Panc1 (cell line): ENCODE measurements around the gene FAM50B.

Experiments used
- CTCF ChIP-seq: fragments of 450-650 bp; IDR thresholded peaks from 2 replicates; pipeline ENCODE4 v1.5.1; 2017; ENCODE audit warnings: mild to moderate bottlenecking
- POLR2AphosphoS5 ChIP-seq: IDR thresholded peaks from 2 replicates; pipeline ENCODE4 v1.6.1; 2012; ENCODE audit warnings: mild to moderate bottlenecking, low read depth, low read length, moderate library complexity
- REST ChIP-seq, 2 experiments: IDR thresholded peaks; 2 replicates each; pipeline ENCODE4 v1.6.1; 2011 to 2012; ENCODE audit warnings: low read depth in 2 of 2, control low read depth in 1 of 2, low read length in 1 of 2, mild to moderate bottlenecking in 1 of 2, moderate library complexity in 1 of 2; ENCODE audit not compliant: insufficient read depth in 1 of 2
- SIN3A ChIP-seq: IDR thresholded peaks from 2 replicates; pipeline ENCODE4 v1.6.1; 2012; ENCODE audit warnings: low read depth, mild to moderate bottlenecking, low read length, moderate library complexity, borderline replicate concordance; ENCODE audit not compliant: insufficient read depth
- TCF7L2 ChIP-seq: IDR thresholded peaks from 2 replicates; pipeline ENCODE4 v1.6.1; 2011; ENCODE audit warnings: mild to moderate bottlenecking, low read depth, low read length, inconsistent platforms

- TF ChIP-seq CTCF (no peak), TCF7L2 (no peak), POLR2AphosphoS5 (no peak), REST (IDR thresholded peaks at IDR 0.05; ENCODE audit: insufficient read depth in 1 of 2, low read depth in 2 of 2, low read length in 1 of 2) (no peak), SIN3A (no peak)
Observed at GRCh38 chr6:3830806-3831205, 18.4 kb upstream of the FAM50B start.
